ENCODE measurements around the gene MST1.

MST1 gene

DNA sequence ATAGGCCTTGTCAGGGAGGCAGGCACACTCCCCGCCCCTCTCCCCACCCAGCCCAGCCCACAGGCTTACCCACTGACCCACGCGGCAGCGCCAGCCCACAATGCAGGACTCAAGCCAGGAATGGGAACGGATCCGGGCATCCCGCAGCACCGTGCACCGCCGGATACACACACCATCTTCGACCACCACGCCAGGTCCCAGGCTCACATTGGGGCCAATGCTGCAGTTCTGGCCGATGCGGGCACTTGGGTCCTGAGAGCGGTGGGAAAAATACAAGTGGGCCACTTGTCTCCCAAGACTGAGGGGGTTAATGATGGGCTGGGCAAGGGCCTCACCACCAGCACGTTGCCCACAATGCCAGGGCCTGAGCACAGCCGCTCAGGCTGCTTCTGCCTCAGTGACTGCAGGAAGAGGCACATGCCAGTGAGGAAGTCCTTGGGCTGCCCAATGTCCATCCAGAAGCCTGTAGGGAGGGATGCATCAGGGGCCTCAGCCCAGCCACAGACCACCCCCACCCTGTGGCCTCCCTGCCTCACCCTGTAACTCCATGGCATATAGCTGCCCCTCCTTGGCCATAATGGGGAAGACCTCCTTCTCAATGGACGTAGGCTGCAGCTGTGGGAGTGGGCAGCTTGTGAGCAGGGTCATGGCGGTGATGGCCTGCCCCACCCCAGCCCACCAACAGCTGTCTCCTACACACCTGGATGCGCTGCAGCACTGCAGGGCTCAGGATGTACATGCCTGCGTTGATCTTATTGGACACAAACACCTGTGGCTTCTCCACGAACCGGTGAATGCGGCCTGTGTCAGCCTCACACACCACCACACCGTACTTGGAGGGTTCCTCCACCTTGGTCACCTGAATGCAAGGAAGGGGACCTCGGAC is 32.9 kb upstream of the MST1 start:
- no peak for DNase-seq (ENCODE audit: extremely low spot score)
- ChIA-PET POLR2A (interaction anchor here (1.1 to 1.9 kb wide), 3 partner anchors 9 to 19 kb away, joined by 3 to 6 read pairs (median 4); no protein-coding TSS in a partner anchor), CTCF (no interaction called here)
- no peak for TF ChIP-seq FOXA1 (IDR thresholded peaks at IDR 0.05)
- TF ChIP-seq ZNF384 (IDR thresholded peaks at IDR 0.05) = no peak
- TF ChIP-seq LEF1 (IDR thresholded peaks at IDR 0.05; ENCODE audit: borderline replicate concordance) = no peak
- no peak for TF ChIP-seq TARDBP (IDR thresholded peaks at IDR 0.05)
- TF ChIP-seq SUZ12 (IDR thresholded peaks at IDR 0.05) = no peak
- TF ChIP-seq CTBP1 (IDR thresholded peaks at IDR 0.05; ENCODE audit: borderline replicate concordance) = no peak

DNA sequence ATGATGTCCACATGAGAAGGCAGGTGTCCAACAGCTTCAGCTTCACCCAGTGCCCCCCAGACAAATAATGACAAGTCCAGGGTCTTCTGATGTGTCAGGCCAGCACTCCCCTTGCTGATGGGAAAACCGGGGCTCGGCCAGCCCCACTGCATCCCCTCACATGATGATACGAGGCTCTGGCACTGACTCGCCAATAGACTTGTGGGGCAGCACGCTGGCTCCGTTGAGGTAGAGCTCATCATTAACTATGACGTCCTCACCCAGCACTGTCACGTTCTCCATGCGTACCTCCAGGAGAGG is 32.3 kb upstream of the MST1 start:
- ChIA-PET POLR2A (interaction anchor here (0.9 to 1.9 kb wide), 3 partner anchors 9 to 65 kb away, joined by 3 to 6 read pairs (median 3); partner anchors contain the start of gene IP6K1), CTCF (no interaction called here)

DNA sequence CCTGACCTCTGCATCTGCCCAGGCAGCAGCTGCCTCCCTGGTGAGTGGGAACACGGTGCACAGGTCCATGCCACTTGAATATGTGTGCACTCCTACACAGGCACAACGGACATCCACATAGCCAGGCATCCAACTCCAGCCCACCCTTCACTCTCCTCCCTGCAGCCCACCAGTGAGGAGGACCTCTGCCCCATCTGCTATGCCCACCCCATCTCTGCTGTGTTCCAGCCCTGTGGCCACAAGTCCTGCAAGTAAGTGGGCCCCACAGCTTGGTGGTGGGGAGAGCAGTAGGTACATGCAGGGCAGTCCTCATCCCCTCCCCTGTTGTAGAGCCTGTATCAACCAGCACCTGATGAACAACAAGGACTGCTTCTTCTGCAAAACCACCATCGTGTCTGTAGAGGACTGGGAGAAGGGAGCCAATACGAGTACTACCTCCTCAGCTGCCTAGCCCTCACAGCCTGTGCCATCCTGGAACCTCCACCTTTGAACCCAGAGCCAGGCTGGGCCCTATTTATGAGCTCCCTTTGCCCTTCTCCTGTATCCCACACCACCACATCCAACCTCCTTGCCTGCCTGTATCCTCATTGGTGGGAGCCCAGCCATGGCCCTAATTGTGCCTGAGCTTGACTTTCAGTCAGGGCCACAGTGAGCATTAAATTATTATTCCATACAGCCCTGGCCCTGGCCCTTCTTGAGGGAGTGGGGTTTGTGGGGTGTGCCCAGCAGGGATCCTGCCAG is 31.8 kb upstream of the MST1 start:
- CTCF ChIA-PET = no interaction called here
- DNase-seq (ENCODE audit: extremely low spot score) = no peak
- POLR2A ChIA-PET = interaction anchor here (0.8 to 1.9 kb wide), 4 partner anchors 8 to 136 kb away, joined by 3 to 6 read pairs (median 3); partner anchors contain the start of gene IP6K1
- TF ChIP-seq HDGF (IDR thresholded peaks at IDR 0.05; ENCODE audit: borderline replicate concordance) = no peak
- peak; percentile 5; the same call in 1 of the 2 replicates for TF ChIP-seq ELF4 (IDR thresholded peaks at IDR 0.05)

More for the DNA sequence above, 32.3 kb upstream of the MST1 start:
- no peak for DNase-seq (ENCODE audit: extremely low spot score)
- TF ChIP-seq ELF4 (IDR thresholded peaks at IDR 0.05) (no peak), BHLHE40 (IDR thresholded peaks at IDR 0.05; ENCODE audit: borderline replicate concordance) (no peak), ZNF384 (IDR thresholded peaks at IDR 0.05) (no peak), SP1 (IDR thresholded peaks at IDR 0.05) (no peak), TARDBP (IDR thresholded peaks at IDR 0.05) (no peak), NFRKB (IDR thresholded peaks at IDR 0.05) (no peak), CTBP1 (IDR thresholded peaks at IDR 0.05; ENCODE audit: borderline replicate concordance) (no peak), HDGF (IDR thresholded peaks at IDR 0.05; ENCODE audit: borderline replicate concordance) (no peak), FOXK2 (IDR thresholded peaks at IDR 0.05) (no peak)

DNA sequence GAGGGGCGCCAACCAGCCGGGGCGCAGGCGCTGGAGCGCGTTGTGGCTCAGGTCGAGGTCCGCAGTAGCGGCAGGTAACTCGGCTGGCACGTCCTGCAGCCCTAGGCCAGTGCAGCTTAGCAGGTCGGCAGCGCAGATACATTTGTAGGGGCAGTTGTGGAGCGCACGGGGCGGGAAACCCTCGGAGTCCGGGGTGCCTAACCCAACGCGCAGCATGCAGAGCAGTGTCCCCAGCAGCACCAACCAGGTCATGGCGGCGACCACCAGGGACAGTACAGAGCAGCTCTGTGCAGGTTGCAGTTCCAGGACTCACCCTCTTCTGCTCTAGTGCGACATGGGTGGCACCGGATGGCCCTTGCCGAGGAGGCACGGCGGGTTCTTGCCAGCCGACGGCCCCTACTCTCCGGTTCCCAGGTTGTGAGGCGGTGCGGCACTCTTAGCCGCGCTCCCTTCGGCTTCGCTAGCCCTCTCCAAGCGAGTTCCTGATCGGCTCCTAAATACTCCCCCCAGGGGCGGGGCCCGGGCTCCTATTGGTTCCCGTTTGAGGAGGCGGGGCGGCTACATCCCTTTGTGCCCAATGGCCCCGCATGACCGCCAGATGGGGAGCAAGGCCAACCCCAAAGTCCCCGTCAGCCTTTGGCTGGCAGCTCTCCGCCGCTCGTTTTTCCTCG is 30.1 kb upstream of the MST1 start, which contains the start of gene AMIGO3:
Gene AMIGO3 (minus strand): TSS at position 471 of the 671 bp plus-strand sequence. CDS start 219 bp downstream, at position 252.
- DNase-seq (ENCODE audit: extremely low spot score) = peak; percentile 80
- CTCF ChIA-PET = interaction anchor here (0.6 kb wide), 1 partner anchor 292 kb away, joined by 7 read pairs; no protein-coding TSS in a partner anchor
- POLR2A ChIA-PET = no interaction called here
- TF ChIP-seq BHLHE40 (IDR thresholded peaks at IDR 0.05; ENCODE audit: borderline replicate concordance) (no peak), HDGF (IDR thresholded peaks at IDR 0.05; ENCODE audit: borderline replicate concordance) (no peak), NFRKB (IDR thresholded peaks at IDR 0.05) (no peak), SUZ12 (IDR thresholded peaks at IDR 0.05) (no peak), ZNF384 (IDR thresholded peaks at IDR 0.05) (no peak), SP1 (IDR thresholded peaks at IDR 0.05) (no peak), CTBP1 (IDR thresholded peaks at IDR 0.05; ENCODE audit: borderline replicate concordance) (no peak), ARNT (IDR thresholded peaks at IDR 0.05) (no peak), L3MBTL2 (conservative IDR thresholded peaks at IDR 0.05) (no peak), TARDBP (IDR thresholded peaks at IDR 0.05) (no peak), LEF1 (IDR thresholded peaks at IDR 0.05; ENCODE audit: borderline replicate concordance) (no peak), FOXA1 (IDR thresholded peaks at IDR 0.05) (no peak), ELF4 (IDR thresholded peaks at IDR 0.05) (no peak; the same call in 1 of the 2 replicates)

DNA sequence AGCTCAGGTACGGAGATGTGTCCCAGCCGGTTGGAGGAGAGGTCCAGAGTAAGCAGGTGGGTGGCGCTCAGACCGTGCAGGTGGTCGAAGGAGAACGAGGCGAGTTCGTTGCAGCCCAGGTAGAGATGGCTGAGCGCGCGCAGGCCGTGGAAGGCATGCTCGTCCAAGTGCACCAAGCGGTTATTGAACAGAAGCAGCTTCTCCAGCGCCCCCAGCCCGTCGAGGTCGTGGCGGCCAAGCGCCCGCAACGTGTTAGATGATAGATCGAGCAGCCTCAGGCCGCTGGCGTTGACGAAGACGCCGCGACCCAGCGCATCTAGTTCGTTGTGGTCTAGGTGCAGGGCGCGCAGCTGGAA is 29.6 kb upstream of the MST1 start:
- CTCF ChIA-PET = interaction anchor here (0.6 kb wide), 1 partner anchor 292 kb away, joined by 7 read pairs; no protein-coding TSS in a partner anchor
- POLR2A ChIA-PET = no interaction called here
- TF ChIP-seq FOXM1 (IDR thresholded peaks at IDR 0.05; ENCODE audit: borderline replicate concordance) (no peak), NFRKB (IDR thresholded peaks at IDR 0.05) (no peak), CTBP1 (IDR thresholded peaks at IDR 0.05; ENCODE audit: borderline replicate concordance) (no peak), BHLHE40 (IDR thresholded peaks at IDR 0.05; ENCODE audit: borderline replicate concordance) (no peak), L3MBTL2 (conservative IDR thresholded peaks at IDR 0.05) (no peak), ARNT (IDR thresholded peaks at IDR 0.05) (no peak), SUZ12 (IDR thresholded peaks at IDR 0.05) (no peak)
- TF ChIP-seq, protein P1, sequence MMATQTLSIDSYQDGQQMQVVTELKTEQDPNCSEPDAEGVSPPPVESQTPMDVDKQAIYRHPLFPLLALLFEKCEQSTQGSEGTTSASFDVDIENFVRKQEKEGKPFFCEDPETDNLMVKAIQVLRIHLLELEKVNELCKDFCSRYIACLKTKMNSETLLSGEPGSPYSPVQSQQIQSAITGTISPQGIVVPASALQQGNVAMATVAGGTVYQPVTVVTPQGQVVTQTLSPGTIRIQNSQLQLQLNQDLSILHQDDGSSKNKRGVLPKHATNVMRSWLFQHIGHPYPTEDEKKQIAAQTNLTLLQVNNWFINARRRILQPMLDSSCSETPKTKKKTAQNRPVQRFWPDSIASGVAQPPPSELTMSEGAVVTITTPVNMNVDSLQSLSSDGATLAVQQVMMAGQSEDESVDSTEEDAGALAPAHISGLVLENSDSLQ (IDR thresholded peaks at IDR 0.05) = no peak
- no peak for DNase-seq (ENCODE audit: extremely low spot score)

DNA sequence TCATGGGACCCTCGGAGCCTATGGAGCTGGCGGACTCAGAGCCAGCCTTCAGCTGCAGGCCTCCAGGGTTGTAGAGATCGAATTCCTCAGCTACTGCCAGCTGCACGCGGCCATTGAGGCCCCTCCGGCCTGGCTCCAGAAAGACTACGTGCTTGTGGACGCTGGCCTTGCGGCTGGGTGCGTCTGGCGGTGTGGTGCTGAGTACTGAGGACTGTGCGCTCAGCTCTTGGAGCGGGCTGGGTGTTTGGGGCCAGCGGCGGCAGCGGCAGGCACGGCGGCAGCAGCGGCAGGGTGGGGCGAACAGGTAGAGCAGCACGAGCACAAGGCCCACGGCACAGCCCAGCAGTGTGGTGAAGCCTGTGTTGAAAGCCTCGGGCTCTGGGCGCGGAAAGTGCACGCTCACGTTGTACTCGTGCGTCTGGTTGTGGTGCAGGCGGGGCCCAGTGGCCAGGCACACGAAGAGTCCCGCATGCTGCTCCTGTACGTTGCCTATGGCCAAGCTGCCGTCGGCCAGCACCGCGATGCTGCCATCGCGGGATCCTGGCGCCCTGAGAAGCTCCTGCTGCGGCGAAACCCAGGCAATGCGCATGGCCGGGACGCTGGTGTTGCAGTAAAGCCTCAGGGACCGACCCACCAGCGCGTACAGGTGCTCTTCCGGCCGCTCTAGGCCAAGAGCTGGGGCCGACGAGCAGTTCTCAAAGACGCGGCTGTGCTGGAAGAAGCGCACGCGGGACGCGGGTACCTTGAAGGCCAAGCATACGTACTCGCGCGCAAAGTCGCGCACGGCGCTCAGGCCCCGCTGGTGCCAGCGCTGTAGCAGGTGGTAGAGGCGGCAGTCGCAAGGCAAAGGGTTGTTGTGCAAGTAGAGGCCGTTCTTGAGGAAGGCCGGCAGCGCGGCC is 28.9 kb upstream of the MST1 start:
- CTCF ChIA-PET = no interaction called here
- DNase-seq (ENCODE audit: extremely low spot score) = no peak
- 0 out of 2 replicates have a peak, but pooled peaks have one; percentile 6 for TF ChIP-seq LEF1 (IDR thresholded peaks at IDR 0.05; ENCODE audit: borderline replicate concordance)
- no peak for TF ChIP-seq BHLHE40 (IDR thresholded peaks at IDR 0.05; ENCODE audit: borderline replicate concordance)
- POLR2A ChIA-PET = interaction anchor here (1.0 kb wide), 1 partner anchor 38 kb away, joined by 3 read pairs; no protein-coding TSS in a partner anchor

Measured in HEK293T (cell line).